Adrenal gland (tissue), 12 donors: ENCODE measurements around the gene THBD. TPM values are rescaled to one million over a fixed set of nuclear protein-coding genes. Genes with fewer than 3 reads are reported as not detected.

Source experiments
- DNase-seq, 7 donors: peaks; one replicate each; pipeline ENCODE4 v3.0.0-alpha.2; 2019 to 2020
- H3K27ac ChIP-seq, 5 donors: fragments of 200-600 bp; sonication (generic) in 4 of 5; 1 replicate in 3 of 5; 2 replicates in 2 of 5; pipeline versions ENCODE4 v1.5.1 to v1.8.0; 2016 to 2020; ENCODE audit warnings: mild to moderate bottlenecking in 1 of 5
- H3K27me3 ChIP-seq: fragments of 200-600 bp; 2 replicates; pipeline ENCODE4 v1.8.0; 2021
- H3K36me3 ChIP-seq, 2 donors: fragments of 200-600 bp; replicated peaks in 1 of 2; 1 replicate in 1 of 2; 2 replicates in 1 of 2; pipeline versions ENCODE4 v1.5.1 to v1.8.0; 2018 to 2022
- H3K4me1 ChIP-seq, 2 donors: fragments of 200-600 bp; replicated peaks in 1 of 2; 1 replicate in 1 of 2; 2 replicates in 1 of 2; pipeline versions ENCODE4 v1.5.1 to v1.8.0; 2018 to 2021
- H3K4me3 ChIP-seq, 4 donors: fragments of 200-600 bp; sonication (generic) in 3 of 4; one replicate each; pipeline ENCODE4 v1.5.1; 2016 to 2018
- H3K9me3 ChIP-seq, 3 donors: fragments of 200-600 bp; sonication (generic) in 1 of 3; replicated peaks in 1 of 3; 1 replicate in 2 of 3; 2 replicates in 1 of 3; pipeline versions ENCODE4 v1.5.1 to v1.8.0; 2016 to 2021
- CTCF ChIP-seq, 6 experiments: fragments of 450-650 bp in 4 of 6; fragments of 200-600 bp in 2 of 6; sonication (generic) in 1 of 6; IDR thresholded peaks; 1 replicate in 5 of 6; 2 replicates in 1 of 6; pipeline versions ENCODE4 v1.5.1 to v1.8.0; 2016 to 2021; ENCODE audit warnings: antibody characterized with exemption in 6 of 6, mild to moderate bottlenecking in 2 of 6, moderate library complexity in 1 of 6
- POLR2A ChIP-seq, 2 donors: fragments of 450-650 bp; IDR thresholded peaks; one replicate each; pipeline ENCODE4 v1.6.1; 2017; ENCODE audit warnings: antibody characterized with exemption in 2 of 2, mild to moderate bottlenecking in 2 of 2, moderate library complexity in 1 of 2
- WGBS, 4 donors: extraction: QIAGEN DNeasy Blood & Tissue Kit in 2 of 4; methylation state at CpG; one replicate each; pipeline versions ENCODE4 v1.1.5 to v1.1.7; 2013 to 2017; 5-methylcytosine and 5-hydroxymethylcytosine counted together
- intact Hi-C, 2 donors: fragments of 100-400 bp; cut with DNase I; formaldehyde crosslinking; loops; one replicate each; pipeline versions ENCODE4 v1.14.1 to v1.15.0; 2022 to 2023
- polyA plus RNA-seq, 3 donors: library from polyadenylated mRNA; stranded (reverse); fragments of 200-250 nt in 2 of 3; fragments of 350-450 nt in 1 of 3; fragmentation: Illumina TruSeq in 1 of 3; extraction: RNeasy Lipid Tissue Mini Kit (QIAGEN cat#74804) in 1 of 3; gene quantifications; one replicate each; pipeline ENCODE4 v1.2.3, GENCODE V29; 2013 to 2014
- total RNA-seq, 9 donors: library from RNA; depleted of rRNA in 4 of 9; stranded (reverse); fragments of >200 nt in 4 of 9; fragments of 120-200 nt in 1 of 9; fragmentation: NEBNext Ultra II Directional in 1 of 9; extraction: Animal tissue kit (Norgen Biotek cat#: 25700) in 1 of 9; gene quantifications; one replicate each; pipeline versions ENCODE4 v1.1.0 to v1.2.4, GENCODE V29; 2013 to 2023
- donor health status: healthy with polysubstance abuse.
- donor health status: Bipolar disorder and iron deficiency.
- donor health status: DM: yes; HTN: yes; CAD: no.
- donor health status: DM: no; HTN: no; CAD: no.
- donor health status: DM: no; HTN: no; CAD: no.
- donor health status: DM: yes; HTN: yes; CAD: no.

Gene THBD
- total and polyA plus RNA-seq, 12 donors: 1.2 to 58.0 (median 17.5) TPM

- H3K36me3 ChIP-seq: no peaks in the 10 kb centered on the region
- H3K27ac ChIP-seq: peak overlapping the region in 4 of 5 donors; percentile 38 to 86 (median 60)
- WGBS, 4 donors: 4 to 16% (median 5%) methylated on average over 22 to 92 of the region's 92 CpGs
- no peaks in the 10 kb centered on the region for H3K9me3 ChIP-seq
- peak overlapping the region in 2 of 4 donors; percentile 28 to 56 for H3K4me3 ChIP-seq
- intact Hi-C loops: no loop called here
- TF ChIP-seq CTCF (IDR thresholded peaks at IDR 0.05) (peak in 5 of 6 experiments; percentile 18 to 58 (median 43)), POLR2A (IDR thresholded peaks at IDR 0.05) (no peak)
- H3K4me1 ChIP-seq: peaks cover 24 to 55% of the 10 kb centered on the region in 2 donors
- peak; percentile 45 to 69 (median 55) for DNase-seq
- peaks cover 17% of the 10 kb centered on the region for H3K27me3 ChIP-seq
Measured at GRCh38 chr20:23048283-23049200, 930 bp downstream of the THBD start.

- Histone ChIP-seq H3K36me3 (no peaks in the 10 kb centered on the region), H3K9me3 (no peaks in the 10 kb centered on the region), H3K4me3 (peak overlapping the region in 2 of 4 donors; percentile 6 to 56), H3K27me3 (peaks cover 17% of the 10 kb centered on the region), H3K4me1 (peaks cover 24 to 55% of the 10 kb centered on the region in 2 donors), H3K27ac (peak overlapping the region in 1 of 5 donors; percentile 86)
- intact Hi-C loops: no loop called here
- TF ChIP-seq POLR2A (IDR thresholded peaks at IDR 0.05): no peak
- TF ChIP-seq CTCF (IDR thresholded peaks at IDR 0.05): no peak
- peak in 3 of 7 donors; percentile 8 to 48 (median 26) for DNase-seq
- WGBS, 4 donors: 17 to 25% (median 24%) methylated on average over 33 to 47 of the region's 47 CpGs; no CpG with 5 or more reads in 1 of the 4 donors
Measured at GRCh38 chr20:23047738-23048214, 1.7 kb downstream of the THBD start.

GRCh38 chr20:23047001-23047737 lies 2.3 kb downstream of the THBD start:
- Histone ChIP-seq H3K27ac (no peak overlapping the region), H3K27me3 (peaks cover 17% of the 10 kb centered on the region), H3K4me1 (peaks cover 24 to 55% of the 10 kb centered on the region in 2 donors)

More at GRCh38 chr20:23047001-23047737, 2.3 kb downstream of the THBD start:
- Histone ChIP-seq H3K9me3 (no peaks in the 10 kb centered on the region), H3K36me3 (no peaks in the 10 kb centered on the region), H3K4me3 (peak overlapping the region in 2 of 4 donors; percentile 6 to 56)
- DNase-seq: peak in 1 of 7 donors; percentile 15
- TF ChIP-seq POLR2A (IDR thresholded peaks at IDR 0.05) (no peak), CTCF (IDR thresholded peaks at IDR 0.05) (no peak)
- intact Hi-C loops: no loop called here
- 54 to 66% (median 58%) methylated on average over 10 to 13 of the region's 13 CpGs for WGBS, 4 donors
